ENCODE measurements around the gene AGBL3.

AGBL3 gene

DNA sequence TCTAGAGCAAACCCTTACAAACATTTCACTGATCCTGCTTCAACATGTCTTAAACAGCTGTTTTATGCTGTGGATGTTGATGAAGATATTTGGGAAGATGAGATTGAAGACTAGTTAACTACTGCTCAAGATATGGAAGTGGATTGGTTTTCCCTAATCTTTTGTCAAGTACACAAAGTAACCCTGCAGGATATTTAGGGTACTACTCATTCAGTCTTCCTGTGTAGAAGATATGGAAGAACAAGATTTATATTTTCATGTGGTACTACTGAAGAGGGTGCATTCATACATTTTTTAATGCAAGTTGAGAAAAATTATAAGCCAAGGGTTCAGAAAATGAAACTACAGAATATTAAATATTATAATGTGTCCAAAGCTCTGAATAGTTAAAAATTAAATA is 143.3 kb downstream of the AGBL3 start:
- H3K27me3 Mint-ChIP-seq: no peaks in the 10 kb centered on the region
- H3K36me3 Mint-ChIP-seq: peaks cover 16% of the 10 kb centered on the region
- peaks cover 10% of the 10 kb centered on the region for H3K9me3 Mint-ChIP-seq
- no peaks in the 10 kb centered on the region for H3K4me1 Mint-ChIP-seq
- no peak overlapping the region for H3K27ac Mint-ChIP-seq
- no peak overlapping the region for H3K4me3 Mint-ChIP-seq

- peaks cover 23% of the 10 kb centered on the region for H3K36me3 Mint-ChIP-seq
- H3K27ac Mint-ChIP-seq: peak overlapping the region; percentile 38
- H3K27me3 Mint-ChIP-seq: no peaks in the 10 kb centered on the region
- H3K4me3 Mint-ChIP-seq: no peak overlapping the region
- H3K4me1 Mint-ChIP-seq: peaks cover 42% of the 10 kb centered on the region
- peaks cover 15% of the 10 kb centered on the region for H3K9me3 Mint-ChIP-seq
Measured at GRCh38 chr7:135143885-135144668, 157.8 kb downstream of the AGBL3 start.

- Mint-ChIP-seq H3K9me3 (peaks cover 5% of the 10 kb centered on the region), H3K27ac (peak overlapping the region; percentile 100), H3K36me3 (peaks cover 12% of the 10 kb centered on the region), H3K4me3 (peak overlapping the region; percentile 89), H3K4me1 (peaks cover 72% of the 10 kb centered on the region), H3K27me3 (no peaks in the 10 kb centered on the region)
Measured at GRCh38 chr7:135147341-135147898, 161.1 kb downstream of the AGBL3 start.

- Mint-ChIP-seq H3K27me3 (no peaks in the 10 kb centered on the region), H3K9me3 (peaks cover 5% of the 10 kb centered on the region), H3K4me3 (peak within 1 kb of the TSS; percentile 89), H3K4me1 (peaks cover 78% of the 10 kb centered on the region), H3K27ac (peak within 1 kb of the TSS; percentile 100), H3K36me3 (peaks cover 16% of the 10 kb centered on the region)
Measured at GRCh38 chr7:135147899-135148721, 161.8 kb downstream of the AGBL3 start, which contains the start of gene TMEM140. TSS of gene TMEM140 (plus strand) at chr7:135148072. CDS start at chr7:135164442, 16,370 bp downstream.

GRCh38 chr7:135150072-135150782 is 163.9 kb downstream of the AGBL3 start:
- Mint-ChIP-seq H3K36me3 (peaks cover 28% of the 10 kb centered on the region), H3K4me3 (peak overlapping the region; percentile 89), H3K27me3 (no peaks in the 10 kb centered on the region), H3K27ac (peak overlapping the region; percentile 66), H3K4me1 (peaks cover 88% of the 10 kb centered on the region), H3K9me3 (peaks cover 18% of the 10 kb centered on the region)

DNA sequence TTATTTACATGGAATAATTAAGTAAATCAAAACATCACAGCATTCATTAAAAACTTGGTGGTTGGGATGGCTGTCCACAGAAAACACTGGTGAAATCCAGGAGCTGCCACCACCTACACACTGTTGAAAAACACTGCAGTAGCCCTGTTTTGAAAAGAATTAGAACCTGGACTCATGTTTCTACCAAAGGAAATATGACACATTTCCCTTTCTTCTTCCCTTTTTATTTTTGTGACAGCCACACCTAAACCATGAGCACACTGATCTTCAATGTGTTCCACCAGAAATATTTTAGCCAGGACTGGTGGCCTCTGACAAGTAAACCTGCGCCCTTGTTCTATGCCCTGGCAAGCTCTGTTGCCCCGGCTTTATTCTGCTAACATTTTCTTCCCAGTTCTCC is 164.8 kb downstream of the AGBL3 start:
- H3K36me3 Mint-ChIP-seq: peaks cover 34% of the 10 kb centered on the region
- peaks cover 82% of the 10 kb centered on the region for H3K4me1 Mint-ChIP-seq
- H3K4me3 Mint-ChIP-seq: peak overlapping the region; percentile 89
- H3K27me3 Mint-ChIP-seq: no peaks in the 10 kb centered on the region
- H3K9me3 Mint-ChIP-seq: peaks cover 20% of the 10 kb centered on the region
- H3K27ac Mint-ChIP-seq: peak overlapping the region; percentile 84

DNA sequence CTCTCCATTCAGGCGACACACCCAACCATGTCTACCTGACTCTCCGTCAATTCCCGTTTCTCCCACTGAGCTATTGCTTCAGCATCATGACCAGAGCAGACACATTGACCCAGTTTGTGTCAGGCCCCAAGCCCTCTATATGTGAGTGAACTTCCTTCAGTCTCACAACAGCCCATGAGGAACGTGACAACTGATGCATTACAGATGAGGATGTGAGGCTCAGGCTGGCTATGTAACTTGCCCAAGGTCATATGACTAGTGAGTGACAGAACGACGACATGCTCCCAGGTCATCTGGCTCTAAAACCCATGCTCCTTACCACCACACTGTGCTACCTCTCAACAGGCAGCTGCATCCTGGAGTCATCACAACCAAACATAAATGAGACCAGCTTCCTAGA is 165.2 kb downstream of the AGBL3 start:
- Mint-ChIP-seq H3K9me3 (peaks cover 23% of the 10 kb centered on the region), H3K36me3 (peaks cover 38% of the 10 kb centered on the region), H3K4me3 (peak overlapping the region; percentile 20), H3K27ac (peak overlapping the region; percentile 84), H3K4me1 (peaks cover 78% of the 10 kb centered on the region), H3K27me3 (no peaks in the 10 kb centered on the region)

DNA sequence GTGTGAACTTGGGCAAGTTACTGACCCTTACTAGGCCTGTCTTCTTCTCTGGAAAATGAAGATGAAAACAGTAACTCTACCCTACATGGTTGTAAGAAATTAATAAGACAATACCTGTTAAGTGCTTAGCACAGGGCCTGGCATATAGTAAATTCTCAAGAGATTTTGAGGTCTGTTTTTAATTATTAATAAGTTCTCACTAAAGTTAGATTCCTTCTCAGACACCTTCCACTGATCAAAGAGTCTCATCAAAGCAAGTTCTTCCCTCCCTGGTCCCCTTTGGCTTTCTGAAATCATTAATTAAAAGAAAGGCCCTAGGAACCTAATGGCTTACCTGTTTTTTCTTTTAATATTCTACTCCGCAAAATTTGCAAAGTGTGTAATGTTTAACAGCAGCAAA is 166.1 kb downstream of the AGBL3 start:
- Mint-ChIP-seq H3K27me3 (no peaks in the 10 kb centered on the region), H3K4me1 (peaks cover 78% of the 10 kb centered on the region), H3K4me3 (no peak overlapping the region), H3K9me3 (peaks cover 23% of the 10 kb centered on the region), H3K36me3 (peaks cover 45% of the 10 kb centered on the region), H3K27ac (no peak overlapping the region)

GRCh38 chr7:135154734-135155133 is 168.4 kb downstream of the AGBL3 start:
- no peak overlapping the region for H3K27ac Mint-ChIP-seq
- peaks cover 74% of the 10 kb centered on the region for H3K4me1 Mint-ChIP-seq
- H3K9me3 Mint-ChIP-seq: peaks cover 31% of the 10 kb centered on the region
- no peaks in the 10 kb centered on the region for H3K27me3 Mint-ChIP-seq
- H3K36me3 Mint-ChIP-seq: peaks cover 52% of the 10 kb centered on the region
- no peak overlapping the region for H3K4me3 Mint-ChIP-seq

GRCh38 chr7:135156290-135156689 is 170.0 kb downstream of the AGBL3 start:
- no peak overlapping the region for H3K27ac Mint-ChIP-seq
- H3K27me3 Mint-ChIP-seq: no peaks in the 10 kb centered on the region
- H3K4me3 Mint-ChIP-seq: no peak overlapping the region
- peaks cover 34% of the 10 kb centered on the region for H3K9me3 Mint-ChIP-seq
- H3K36me3 Mint-ChIP-seq: peaks cover 62% of the 10 kb centered on the region
- H3K4me1 Mint-ChIP-seq: peaks cover 74% of the 10 kb centered on the region

DNA sequence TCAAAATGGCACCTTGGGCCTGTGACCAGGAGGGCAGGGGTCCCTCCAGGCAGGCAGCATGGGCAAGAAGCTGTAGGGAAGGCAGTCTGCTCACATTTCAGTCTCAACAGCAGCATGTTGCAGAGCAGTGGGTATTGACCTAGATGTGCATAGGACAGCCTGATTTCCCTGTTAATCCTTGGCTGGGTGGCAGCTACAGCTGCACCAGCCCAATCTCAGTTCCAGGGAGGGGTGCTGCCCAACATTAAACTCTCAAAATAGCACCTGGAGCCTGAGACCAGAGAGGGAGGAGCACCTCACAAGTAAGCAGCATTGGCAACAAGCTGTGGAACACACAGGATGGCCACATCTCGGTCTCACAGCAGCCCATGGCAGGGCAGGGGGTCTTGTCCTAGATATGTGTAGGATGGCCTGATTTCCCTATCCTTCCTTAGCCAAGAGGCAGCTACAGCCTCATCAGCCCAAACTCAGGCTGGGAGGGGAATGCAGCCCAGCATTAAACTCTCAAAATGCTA is 171.9 kb downstream of the AGBL3 start:
- Mint-ChIP-seq H3K36me3 (peaks cover 69% of the 10 kb centered on the region), H3K27me3 (no peaks in the 10 kb centered on the region), H3K4me3 (no peak overlapping the region), H3K27ac (peak overlapping the region; percentile 70), H3K9me3 (peaks cover 30% of the 10 kb centered on the region), H3K4me1 (peaks cover 70% of the 10 kb centered on the region)

DNA sequence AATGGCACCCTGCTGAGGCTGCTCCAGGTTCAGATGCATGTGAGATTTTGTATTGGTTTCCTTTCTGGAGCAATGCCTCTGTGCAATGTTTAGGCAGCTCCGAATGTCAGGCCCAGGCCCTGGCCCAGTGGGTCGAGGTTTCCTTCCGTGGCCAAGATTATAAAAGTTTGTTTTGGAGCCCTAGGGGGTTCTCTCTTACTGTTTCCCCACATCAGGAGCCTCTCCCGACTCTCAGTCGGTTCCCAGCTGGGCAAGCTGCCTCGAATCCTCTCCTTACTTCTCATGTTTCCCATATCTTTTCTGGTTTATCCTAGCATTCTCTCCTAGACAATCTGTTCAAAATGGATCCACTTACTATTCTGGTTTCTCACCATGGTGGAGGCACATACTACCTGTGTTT is 172.6 kb downstream of the AGBL3 start:
- Mint-ChIP-seq H3K27ac (peak overlapping the region; percentile 98), H3K4me1 (peaks cover 65% of the 10 kb centered on the region), H3K27me3 (no peaks in the 10 kb centered on the region), H3K4me3 (no peak overlapping the region), H3K9me3 (peaks cover 29% of the 10 kb centered on the region), H3K36me3 (peaks cover 65% of the 10 kb centered on the region)

- Mint-ChIP-seq H3K4me3 (peak overlapping the region; percentile 55), H3K9me3 (peaks cover 22% of the 10 kb centered on the region), H3K36me3 (peaks cover 59% of the 10 kb centered on the region), H3K27ac (peak overlapping the region; percentile 98), H3K4me1 (peaks cover 59% of the 10 kb centered on the region), H3K27me3 (no peaks in the 10 kb centered on the region)
Measured at GRCh38 chr7:135159359-135160085, 173.2 kb downstream of the AGBL3 start.

- Mint-ChIP-seq H3K36me3 (peaks cover 54% of the 10 kb centered on the region), H3K4me3 (peak overlapping the region; percentile 62), H3K27me3 (no peaks in the 10 kb centered on the region), H3K27ac (peak overlapping the region; percentile 98), H3K9me3 (peaks cover 17% of the 10 kb centered on the region), H3K4me1 (peaks cover 54% of the 10 kb centered on the region)
Measured at GRCh38 chr7:135160098-135160857, 174.0 kb downstream of the AGBL3 start.
